ENCODE measurements around the gene MYO16. TPM values are rescaled to one million over a fixed set of nuclear protein-coding genes. Genes with fewer than 3 reads are reported as not detected.
A peak's percentile ranks its signal among the peaks of the same experiment; 100 is the strongest.
"Not testable (repeated sequence)": the region's sequence is repeated elsewhere in the genome, so short reads cannot be mapped to it uniquely, and the experiment has no call there.

The MYO16 gene
- total RNA-seq, 1 experiment from 2014 or later, result 0.04 TPM

DNA sequence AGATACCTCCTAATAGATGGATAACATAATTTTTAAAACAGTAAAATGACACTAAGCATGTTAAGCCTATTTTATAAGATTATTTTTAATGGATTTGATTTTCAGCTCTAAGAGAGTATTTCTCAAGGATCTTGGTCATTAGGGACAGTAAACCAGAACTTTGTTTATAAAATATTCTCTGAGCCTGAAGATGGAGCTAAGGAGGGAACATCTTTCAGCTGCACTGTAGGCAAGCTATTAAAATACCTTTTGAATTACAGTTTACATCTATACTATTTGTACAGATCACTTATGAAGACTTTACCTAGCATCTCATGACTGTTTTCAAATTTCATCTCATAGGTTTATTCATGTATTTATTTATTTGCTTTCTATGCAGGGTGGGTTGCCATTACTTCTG lies 345.3 kb downstream of the MYO16 start:
- no peak for DNase-seq (ENCODE audit: low spot score)

- DNase-seq (ENCODE audit: low spot score), result no peak
These were observed 350.8 kb downstream of the MYO16 start for GRCh38 chr13:108980237-108980636.

DNA sequence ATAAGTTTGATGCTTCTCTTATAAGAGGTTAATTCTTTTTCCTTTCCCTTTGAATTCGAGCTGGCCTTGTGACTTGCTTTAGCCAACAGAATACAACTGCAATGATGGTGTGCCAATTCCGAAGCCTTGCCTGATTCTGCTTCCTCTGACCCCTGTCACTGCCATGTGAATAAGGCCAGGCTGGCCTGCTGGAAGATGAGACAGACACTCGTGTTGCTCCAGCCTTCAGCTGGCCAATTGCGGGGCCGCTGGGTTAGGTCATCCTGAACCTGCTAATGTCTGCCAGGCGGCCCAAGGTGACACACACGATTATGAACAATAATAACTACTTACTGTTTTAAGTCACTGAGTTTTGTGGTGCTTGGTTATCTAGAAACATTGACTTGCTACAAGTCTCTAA lies 352.0 kb downstream of the MYO16 start:
- no peak for DNase-seq (ENCODE audit: low spot score)

- DNase-seq (ENCODE audit: low spot score), result no peak
These were observed 353.9 kb downstream of the MYO16 start for GRCh38 chr13:108983273-108983672.

- no peak for DNase-seq (ENCODE audit: low spot score)
These were observed 355.0 kb downstream of the MYO16 start for GRCh38 chr13:108984251-108984920.

DNA sequence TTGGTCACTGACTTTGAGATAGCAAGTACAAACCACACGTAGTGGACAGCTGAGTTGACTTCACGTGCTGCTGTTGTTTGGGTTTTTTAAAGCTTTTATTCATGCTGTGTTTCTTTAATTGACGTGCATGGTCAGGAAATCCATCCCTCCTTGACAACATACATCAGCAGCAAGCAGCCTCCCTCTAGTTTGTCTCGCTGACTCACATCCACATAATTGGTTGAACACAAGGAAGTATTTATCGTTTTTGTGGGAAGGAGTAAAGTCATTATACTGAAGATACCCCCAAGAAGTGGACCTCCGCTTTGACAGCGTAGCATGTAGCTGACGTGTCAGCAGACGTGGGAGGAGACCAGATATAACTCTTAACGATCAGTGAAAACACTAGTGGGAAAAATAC lies 355.8 kb downstream of the MYO16 start:
- DNase-seq (ENCODE audit: low spot score), result peak; percentile 60

DNA sequence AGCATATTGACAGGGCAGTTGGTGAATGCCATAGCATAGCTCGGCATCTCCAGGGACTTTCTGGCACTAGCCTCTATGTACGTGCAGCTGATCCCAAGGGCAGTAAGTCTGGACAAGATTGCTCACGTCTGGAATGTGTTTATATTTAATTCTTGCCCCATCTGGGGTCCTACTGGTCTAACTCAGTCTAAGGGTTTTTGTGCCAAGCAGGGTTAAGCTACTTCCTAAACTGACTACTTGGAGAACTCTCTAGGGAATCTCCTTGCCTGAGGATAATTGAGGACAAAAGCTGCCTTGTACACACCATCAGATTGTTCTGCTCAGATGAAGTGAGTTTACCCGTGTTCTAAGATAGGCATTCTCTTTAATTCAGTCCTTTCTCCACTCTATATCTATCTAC lies 358.1 kb downstream of the MYO16 start:
- peak; percentile 5 for DNase-seq (ENCODE audit: low spot score)

DNA sequence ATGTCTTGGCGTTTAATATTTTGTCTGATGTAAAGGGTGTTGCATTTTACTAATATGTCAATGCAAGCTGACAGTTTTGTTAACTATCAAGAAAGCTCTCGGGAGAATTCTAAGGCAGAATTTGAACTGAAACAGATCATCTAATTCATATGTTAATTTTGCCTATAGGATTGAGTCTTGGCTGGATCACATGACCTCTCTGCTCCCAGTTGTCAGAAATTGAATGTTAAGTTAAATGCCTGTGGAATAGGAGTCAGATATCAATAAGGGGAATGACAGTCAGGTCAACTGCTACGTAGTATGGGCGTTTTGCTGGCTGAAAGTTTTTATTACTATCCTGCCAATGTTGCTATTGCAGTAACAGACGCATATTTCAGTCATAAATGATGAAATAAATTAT lies 358.5 kb downstream of the MYO16 start:
- DNase-seq (ENCODE audit: low spot score), result no peak

DNA sequence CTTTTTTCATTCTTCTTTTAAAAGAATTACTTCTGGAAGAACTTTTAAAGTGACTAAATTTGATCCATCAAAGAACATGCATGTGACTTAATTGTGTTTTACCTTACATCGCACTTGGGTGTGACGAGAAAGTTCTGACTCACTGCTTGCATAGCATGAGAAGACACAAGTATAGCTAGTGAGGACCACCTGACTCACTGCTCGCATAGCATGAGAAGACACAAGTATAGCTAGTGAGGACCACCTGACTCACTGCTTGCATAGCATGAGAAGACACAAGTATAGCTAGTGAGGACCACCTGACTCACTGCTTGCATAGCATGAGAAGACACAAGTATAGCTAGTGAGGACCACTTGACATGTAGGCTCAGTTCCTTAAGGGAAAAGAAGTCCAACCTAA lies 362.0 kb downstream of the MYO16 start:
- not testable (repeated sequence) for DNase-seq (ENCODE audit: low spot score)

DNA sequence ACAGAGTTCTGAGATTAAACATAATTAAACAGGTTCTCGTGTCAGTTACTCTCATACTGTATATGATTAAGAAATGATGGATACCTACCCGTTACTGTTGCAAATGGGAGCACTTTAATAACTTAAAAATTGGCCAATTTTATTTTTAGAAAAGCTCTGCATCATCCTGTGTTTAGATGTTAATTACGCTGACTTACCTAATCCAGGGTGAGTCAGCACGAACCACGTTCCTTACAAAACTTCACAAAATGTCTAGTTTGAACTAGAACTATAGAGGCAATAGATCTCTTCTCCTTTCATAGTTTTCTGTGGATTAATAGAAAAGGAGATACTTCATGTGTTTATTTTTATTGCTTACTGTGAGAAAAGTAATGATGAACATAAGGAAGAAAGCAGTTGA lies 363.9 kb downstream of the MYO16 start:
- DNase-seq (ENCODE audit: low spot score), result peak; percentile 13

DNA sequence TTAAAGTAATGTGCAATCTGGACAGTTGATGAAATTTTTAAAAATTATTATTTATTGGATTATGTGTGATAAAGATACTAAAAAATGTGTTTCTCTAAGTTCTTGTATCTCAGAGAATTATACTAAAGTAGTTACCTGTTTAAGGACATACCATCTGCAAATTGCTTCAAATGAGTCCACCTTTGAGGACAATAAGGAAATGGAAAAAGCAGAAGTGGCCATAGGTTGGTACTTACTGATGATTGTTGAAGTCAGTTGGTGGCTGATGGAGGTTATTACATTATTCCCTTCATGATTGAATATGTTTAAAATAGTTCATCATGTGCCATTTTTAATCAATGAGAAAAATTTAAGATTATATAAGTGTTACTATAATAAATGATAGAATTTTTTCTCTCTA lies 367.0 kb downstream of the MYO16 start:
- no peak for DNase-seq (ENCODE audit: low spot score)

DNA sequence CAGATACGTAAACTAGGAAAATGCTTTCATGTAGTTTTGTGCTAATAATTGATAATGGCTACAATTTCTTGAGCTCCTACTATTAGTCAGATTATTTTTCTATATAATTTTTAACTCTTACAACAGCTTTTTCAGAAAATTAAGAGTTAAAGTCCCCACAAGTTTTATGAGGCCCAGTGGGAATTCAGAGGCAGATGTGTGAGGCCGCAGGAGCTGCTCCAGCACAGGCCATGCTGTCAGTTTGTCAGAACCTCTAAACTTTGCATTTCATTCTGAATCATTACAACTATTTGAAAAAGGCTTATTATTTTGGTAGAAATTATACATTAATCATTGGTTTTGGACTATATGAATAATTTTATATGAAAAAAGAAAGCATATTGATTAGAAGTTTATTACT lies 370.8 kb downstream of the MYO16 start:
- DNase-seq (ENCODE audit: low spot score), result no peak

- DNase-seq (ENCODE audit: low spot score), result no peak
These were observed 373.5 kb downstream of the MYO16 start for GRCh38 chr13:109002934-109003333.

GRCh38 chr13:109007946-109008345 lies 378.5 kb downstream of the MYO16 start:
- no peak for DNase-seq (ENCODE audit: low spot score)

- no peak for DNase-seq (ENCODE audit: low spot score)
These were observed 380.3 kb downstream of the MYO16 start for GRCh38 chr13:109009756-109010155.

DNA sequence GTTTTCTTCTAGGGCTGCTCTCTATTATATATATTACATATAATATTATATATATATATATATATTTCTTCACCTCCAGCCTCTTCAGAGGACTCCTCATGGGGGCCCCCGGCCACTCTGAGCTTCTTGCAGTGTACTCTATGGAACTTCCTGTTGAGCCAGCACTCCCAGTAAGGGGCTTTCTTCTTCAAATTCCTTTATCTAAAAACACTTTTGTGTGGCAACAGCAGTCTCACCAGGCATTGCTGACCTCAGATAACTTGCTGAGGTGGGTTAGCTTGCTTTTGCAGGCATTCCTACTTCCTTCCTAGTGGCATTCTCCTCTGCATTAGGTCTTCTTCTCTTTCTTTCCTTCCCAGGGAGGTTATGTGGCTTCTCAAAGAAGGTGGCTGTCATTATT lies 381.5 kb downstream of the MYO16 start:
- no peak for DNase-seq (ENCODE audit: low spot score)

DNA sequence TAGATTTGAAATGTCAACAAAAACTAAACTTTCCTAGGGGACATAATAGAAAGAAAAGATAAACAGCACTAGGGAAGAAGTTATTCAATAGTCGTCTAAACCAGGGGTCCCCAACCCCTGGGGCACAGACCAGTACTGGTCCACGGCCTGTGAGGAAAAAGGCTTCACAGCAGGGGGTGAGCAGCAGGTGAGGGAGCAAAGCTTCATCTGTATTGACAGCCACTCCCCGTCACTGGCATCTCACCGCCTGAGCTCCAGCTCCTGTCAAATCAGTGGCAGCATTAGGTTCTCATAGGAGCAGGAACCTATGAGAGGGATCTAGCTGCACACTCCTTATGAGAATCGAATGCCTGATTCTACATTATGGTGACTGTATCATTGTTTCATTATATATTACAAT lies 382.7 kb downstream of the MYO16 start:
- no peak for DNase-seq (ENCODE audit: low spot score)

DNA sequence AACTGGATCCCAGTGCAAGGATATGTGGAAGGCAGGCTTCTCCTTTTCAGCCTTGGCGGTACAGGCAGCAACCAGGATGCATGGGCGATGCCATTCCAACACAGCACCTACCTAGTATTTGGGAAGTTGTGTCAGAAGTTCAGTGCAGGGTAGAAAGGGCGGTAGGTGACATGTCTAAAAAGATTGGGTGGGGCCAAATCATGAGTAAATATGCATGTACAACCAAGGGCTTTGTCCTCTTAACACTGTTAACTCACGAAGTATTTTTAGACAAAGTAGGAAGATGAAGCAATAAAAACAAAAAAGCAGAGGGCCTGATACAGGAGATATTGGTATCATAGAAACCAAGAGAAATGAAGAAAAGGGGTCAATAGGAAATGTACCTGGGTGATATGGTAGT lies 392.1 kb downstream of the MYO16 start:
- no peak for DNase-seq (ENCODE audit: low spot score)

- DNase-seq (ENCODE audit: low spot score), result no peak
These were observed 395.2 kb downstream of the MYO16 start for GRCh38 chr13:109024611-109025010.

GRCh38 chr13:109026266-109026665 lies 396.9 kb downstream of the MYO16 start:
- no peak for DNase-seq (ENCODE audit: low spot score)

DNA sequence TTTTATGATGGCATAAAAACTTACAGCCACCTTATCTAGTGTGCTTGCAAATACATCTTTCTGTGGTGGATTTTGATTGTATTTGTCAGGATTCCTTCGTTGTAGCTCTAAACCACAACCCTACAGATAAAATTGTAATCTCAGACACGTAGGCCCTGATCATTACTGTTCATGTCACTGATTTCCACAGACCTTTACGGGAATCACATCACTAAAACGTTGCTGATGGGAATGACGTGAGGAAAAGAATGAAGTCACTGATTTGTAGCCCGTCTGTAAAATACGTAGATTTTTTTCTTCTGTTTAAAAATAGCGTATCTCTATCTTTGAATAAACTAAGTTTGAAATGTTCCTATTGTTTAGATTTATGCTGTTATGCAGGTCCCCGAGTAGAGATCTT lies 399.2 kb downstream of the MYO16 start:
- no peak for DNase-seq (ENCODE audit: low spot score)

GRCh38 chr13:109033090-109033489 lies 403.7 kb downstream of the MYO16 start:
- no peak for DNase-seq (ENCODE audit: low spot score)

DNA sequence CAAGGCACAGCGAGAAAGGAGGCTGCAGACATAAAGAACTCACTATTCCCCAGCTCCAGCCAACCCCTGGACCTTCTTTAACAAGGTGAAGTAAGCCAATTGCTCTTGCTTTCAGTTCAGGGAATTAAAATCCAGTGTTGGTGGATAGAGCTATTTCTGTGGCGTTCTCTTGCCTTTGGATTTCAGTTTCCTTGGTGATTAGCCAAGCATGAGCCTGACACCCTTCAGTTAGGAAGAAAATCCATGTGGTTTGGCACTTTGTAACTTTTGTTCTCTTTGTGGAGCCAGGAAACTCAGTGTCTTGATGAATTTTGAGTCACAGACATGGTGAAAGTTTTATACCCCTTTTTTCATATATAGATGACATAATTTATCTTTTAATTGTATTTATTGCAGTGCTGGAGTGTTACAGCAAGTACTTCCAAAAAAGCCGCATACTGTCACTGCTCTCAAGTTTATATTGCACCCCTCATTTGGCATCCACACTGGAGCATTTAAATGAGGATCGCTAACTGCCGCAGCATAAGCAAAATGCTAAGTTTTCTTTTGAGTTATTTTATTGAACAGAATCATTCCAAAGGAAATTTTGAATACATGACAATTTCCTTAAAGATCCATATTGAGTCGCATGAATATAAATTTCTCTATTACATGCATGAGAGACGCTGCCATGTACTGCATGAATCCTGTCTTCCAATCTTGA lies 406.8 kb downstream of the MYO16 start:
- no peak for DNase-seq (ENCODE audit: low spot score)

GRCh38 chr13:109043636-109044035 lies 414.2 kb downstream of the MYO16 start:
- DNase-seq (ENCODE audit: low spot score), result no peak

Measured in H4 (cell line).